ENCODE results near the gene ADIPOR2.

The ADIPOR2 gene

DNA sequence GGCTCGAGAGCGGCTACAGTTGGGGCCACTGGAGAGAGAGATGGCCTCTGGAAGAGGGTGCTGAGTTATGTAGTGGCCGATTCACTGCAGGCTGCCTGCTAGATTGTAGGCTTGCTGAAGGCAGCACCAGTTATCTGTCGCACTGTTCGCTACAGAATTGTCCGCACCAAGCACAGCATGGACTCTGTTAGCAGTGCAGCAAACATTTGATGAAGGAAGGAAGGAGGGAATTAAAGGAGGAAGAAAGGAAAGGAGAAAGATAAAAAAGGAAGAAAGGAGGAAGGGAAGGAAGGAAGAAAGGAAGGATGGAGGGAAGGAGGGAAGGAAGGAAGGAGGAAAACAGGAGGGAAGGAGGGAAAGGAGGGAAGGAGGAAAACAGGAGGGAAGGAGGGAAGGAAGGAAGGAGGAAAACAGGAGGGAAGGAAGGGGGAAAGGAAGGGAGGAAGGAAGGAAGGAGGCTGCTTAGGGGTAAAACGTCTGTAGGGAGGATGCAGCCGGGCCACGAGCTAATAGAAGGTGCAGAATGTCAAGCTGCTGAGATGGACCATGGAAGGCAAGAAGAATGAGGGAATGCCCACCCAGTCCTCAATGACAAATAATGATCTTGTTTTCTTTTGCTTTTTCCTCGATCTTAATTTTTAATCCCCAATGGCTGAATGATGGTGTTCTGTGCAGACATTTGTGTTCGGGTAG, 27.3 kb upstream of the ADIPOR2 start:
- H3K27me3 ChIP-seq: no peaks in the 10 kb centered on the region
- peak overlapping the region; percentile 68 for H3K27ac ChIP-seq
- no peak overlapping the region for H3K4me3 ChIP-seq
- H3K4me2 ChIP-seq: peak overlapping the region; percentile 80
- no peaks in the 10 kb centered on the region for H3K9me3 ChIP-seq
- no peaks in the 10 kb centered on the region for H4K20me1 ChIP-seq
- no peak for TF ChIP-seq Cebpa-rat (IDR thresholded peaks at IDR 0.05)
- peaks cover 75% of the 10 kb centered on the region for H3K4me1 ChIP-seq
- no peaks in the 10 kb centered on the region for H3K36me3 ChIP-seq
- H3K9ac ChIP-seq: no peak overlapping the region

DNA sequence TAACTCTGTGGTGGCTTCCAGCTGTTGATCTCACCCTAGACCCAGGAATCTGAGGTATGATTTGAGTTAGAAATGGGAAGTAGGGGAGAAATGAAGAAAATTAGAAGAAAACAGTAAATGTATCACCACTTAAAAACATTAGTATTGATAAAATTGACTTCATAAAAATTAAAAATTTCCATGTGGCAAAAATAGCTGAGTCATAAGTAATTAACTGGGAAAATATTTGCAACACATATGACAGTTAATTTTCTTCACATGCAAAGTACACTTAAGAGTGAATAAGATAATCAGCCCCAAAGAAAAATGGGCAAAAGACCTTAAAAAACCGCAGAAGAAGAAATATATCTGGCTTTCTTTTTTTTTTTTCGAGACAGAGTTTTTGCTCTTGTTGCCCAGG, 25.5 kb upstream of the ADIPOR2 start:
- peak overlapping the region; percentile 63 for H3K27ac ChIP-seq
- no peaks in the 10 kb centered on the region for H3K27me3 ChIP-seq
- TF ChIP-seq Cebpa-rat (IDR thresholded peaks at IDR 0.05): no peak
- no peaks in the 10 kb centered on the region for H3K36me3 ChIP-seq
- peak overlapping the region; percentile 36; the same call in 1 of the 2 replicates for H3K9ac ChIP-seq
- H3K9me3 ChIP-seq: no peaks in the 10 kb centered on the region
- peak overlapping the region; percentile 80 for H3K4me2 ChIP-seq
- H4K20me1 ChIP-seq: no peaks in the 10 kb centered on the region
- H3K4me1 ChIP-seq: peaks cover 84% of the 10 kb centered on the region
- H3K4me3 ChIP-seq: no peak overlapping the region

DNA sequence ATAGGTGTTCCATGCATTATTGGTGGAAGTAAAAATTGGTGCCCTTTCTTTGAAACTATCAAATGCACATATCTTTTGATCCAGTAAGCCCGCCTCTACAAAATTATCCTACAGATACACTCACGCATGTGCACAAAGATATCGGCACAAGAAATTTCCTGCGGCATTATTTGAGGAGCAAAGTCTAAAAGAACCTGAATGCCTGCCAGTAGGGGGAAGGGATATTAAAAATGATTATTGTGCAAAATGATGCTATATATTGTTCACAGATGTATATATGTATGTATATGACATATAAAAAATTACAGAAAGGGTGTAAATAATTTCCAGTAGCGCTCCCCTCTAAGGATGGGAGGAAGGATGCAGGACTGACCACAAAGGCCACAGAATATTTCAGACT, 24.7 kb upstream of the ADIPOR2 start:
- Histone ChIP-seq H3K27me3 (no peaks in the 10 kb centered on the region), H3K9ac (no peak overlapping the region; the same call in 1 of the 2 replicates), H3K4me1 (peaks cover 84% of the 10 kb centered on the region), H3K36me3 (no peaks in the 10 kb centered on the region), H3K27ac (peak overlapping the region; percentile 85), H3K4me2 (peak overlapping the region; percentile 80), H3K9me3 (no peaks in the 10 kb centered on the region), H3K4me3 (no peak overlapping the region), H4K20me1 (no peaks in the 10 kb centered on the region)
- TF ChIP-seq Cebpa-rat (IDR thresholded peaks at IDR 0.05): no peak

DNA sequence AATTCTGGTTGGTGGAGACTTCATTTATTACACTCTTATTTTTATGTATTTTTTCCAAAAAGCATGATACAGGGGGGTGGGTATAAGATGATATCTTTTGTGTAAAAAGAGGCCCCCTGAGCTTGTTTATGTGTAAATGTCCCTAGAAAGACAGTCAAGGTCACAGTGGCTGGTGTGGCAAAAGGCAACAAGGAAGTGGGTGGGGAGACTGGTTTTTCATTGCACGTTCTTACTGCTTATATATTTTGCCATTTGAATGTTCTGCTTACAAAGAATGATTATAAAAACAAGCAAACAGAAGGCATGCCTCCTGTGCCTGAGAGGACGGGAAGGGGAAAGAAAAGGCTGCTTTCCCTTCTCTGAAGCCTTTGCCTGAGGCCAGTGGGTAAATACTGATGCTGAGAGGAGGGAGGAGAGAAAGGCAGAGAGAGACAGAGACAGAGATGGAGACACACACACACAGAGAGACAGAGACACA, 24.1 kb upstream of the ADIPOR2 start:
- H3K4me2 ChIP-seq: peak overlapping the region; percentile 80
- 0 out of 2 replicates have a peak overlapping the region, but pooled peaks have one; percentile 12 for H3K4me3 ChIP-seq
- peak overlapping the region; percentile 85 for H3K27ac ChIP-seq
- H3K27me3 ChIP-seq: no peaks in the 10 kb centered on the region
- H3K4me1 ChIP-seq: peaks cover 84% of the 10 kb centered on the region
- no peaks in the 10 kb centered on the region for H3K36me3 ChIP-seq
- TF ChIP-seq Cebpa-rat (IDR thresholded peaks at IDR 0.05): no peak
- no peaks in the 10 kb centered on the region for H3K9me3 ChIP-seq
- peak overlapping the region; percentile 61 for H3K9ac ChIP-seq
- H4K20me1 ChIP-seq: no peaks in the 10 kb centered on the region

DNA sequence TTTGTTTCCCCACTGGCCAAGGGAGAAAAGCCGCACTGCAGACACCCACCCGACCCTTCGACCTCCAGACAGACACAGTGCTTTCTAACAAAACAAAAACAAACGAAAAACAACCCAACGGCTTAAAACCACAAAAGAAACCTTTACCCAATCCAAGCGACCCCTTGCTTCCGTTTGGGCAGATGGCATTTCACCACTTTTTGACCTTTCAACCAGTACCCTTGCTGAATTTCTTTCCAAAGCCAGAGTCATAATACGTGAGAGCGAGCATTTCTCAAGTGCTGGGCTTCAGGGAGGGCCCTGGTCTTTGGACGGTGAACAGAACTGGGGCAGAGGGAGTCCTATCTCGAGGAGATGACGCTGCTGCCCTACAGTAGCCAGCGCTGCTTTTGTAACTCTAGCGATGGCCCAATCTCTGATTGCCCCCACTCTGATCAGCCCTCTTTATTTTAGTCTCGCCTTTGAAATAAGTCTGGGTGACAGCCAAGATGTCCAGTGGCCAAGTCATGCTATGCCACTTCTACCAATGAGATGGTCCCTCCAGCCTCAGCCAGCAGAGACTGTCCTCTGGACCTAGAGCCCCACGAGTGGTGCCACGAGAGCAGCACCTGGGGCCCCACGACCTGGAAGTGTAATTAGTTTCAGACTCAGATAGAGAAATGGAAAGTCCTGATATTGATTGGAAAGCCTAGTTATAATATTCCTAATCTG, 21.9 kb upstream of the ADIPOR2 start:
- Histone ChIP-seq H3K4me2 (peak overlapping the region; percentile 80), H3K9me3 (no peaks in the 10 kb centered on the region), H3K27ac (peak overlapping the region; percentile 85), H3K27me3 (no peaks in the 10 kb centered on the region), H4K20me1 (no peaks in the 10 kb centered on the region), H3K4me1 (peaks cover 70% of the 10 kb centered on the region), H3K9ac (peak overlapping the region; percentile 69), H3K36me3 (no peaks in the 10 kb centered on the region), H3K4me3 (peak overlapping the region; percentile 35; the same call in 1 of the 2 replicates)
- peak; percentile 86 for TF ChIP-seq Cebpa-rat (IDR thresholded peaks at IDR 0.05)

DNA sequence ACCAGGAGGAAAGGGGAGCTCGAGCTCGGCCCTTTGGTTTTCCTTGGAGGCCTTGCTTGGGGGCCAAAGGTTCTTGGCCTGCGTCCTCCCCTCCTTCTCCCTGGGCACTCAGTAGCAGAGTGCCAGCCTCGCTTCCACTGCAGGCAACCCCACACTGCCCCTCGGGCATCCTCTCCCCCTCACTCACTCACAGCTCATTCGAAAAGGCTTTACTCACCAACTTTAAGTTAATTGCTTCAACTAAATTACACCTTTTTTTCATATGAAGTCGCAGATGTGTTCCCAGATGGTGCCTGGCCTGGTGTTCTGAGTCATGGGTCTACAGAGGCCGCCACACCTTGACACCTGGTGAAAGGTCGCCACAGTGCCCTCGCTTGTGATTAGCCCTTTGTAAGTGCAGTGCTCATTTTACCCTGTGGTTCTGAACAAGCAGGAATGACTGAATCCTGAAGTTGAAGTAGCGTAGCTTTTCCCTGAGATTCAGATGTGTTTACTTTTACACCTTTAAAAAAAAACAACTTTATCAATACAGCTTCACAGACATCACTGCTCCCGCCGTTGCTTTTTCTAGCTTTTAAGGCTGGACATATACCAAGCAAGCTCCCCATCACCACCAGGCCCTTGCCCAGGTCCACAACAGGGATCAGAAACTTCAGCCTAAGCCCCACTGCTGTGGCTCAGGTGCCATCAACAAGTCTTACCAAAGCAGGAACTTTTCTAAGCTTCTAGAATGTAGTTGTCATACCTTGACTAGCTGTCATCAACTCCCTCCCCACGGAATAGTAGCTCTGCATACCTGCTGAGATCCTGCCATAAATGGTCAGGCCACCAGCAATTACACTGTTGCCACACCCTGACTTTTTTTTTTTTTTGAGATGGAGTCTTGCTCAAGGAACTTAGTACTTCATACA, 20.3 kb upstream of the ADIPOR2 start:
- no peaks in the 10 kb centered on the region for H3K9me3 ChIP-seq
- peak overlapping the region; percentile 85 for H3K27ac ChIP-seq
- peaks cover 54% of the 10 kb centered on the region for H3K4me1 ChIP-seq
- no peaks in the 10 kb centered on the region for H4K20me1 ChIP-seq
- no peak overlapping the region for H3K4me3 ChIP-seq
- peak overlapping the region; percentile 7; the same call in 1 of the 2 replicates for H3K9ac ChIP-seq
- no peaks in the 10 kb centered on the region for H3K27me3 ChIP-seq
- peak overlapping the region; percentile 80 for H3K4me2 ChIP-seq
- no peak for TF ChIP-seq Cebpa-rat (IDR thresholded peaks at IDR 0.05)
- H3K36me3 ChIP-seq: no peaks in the 10 kb centered on the region

DNA sequence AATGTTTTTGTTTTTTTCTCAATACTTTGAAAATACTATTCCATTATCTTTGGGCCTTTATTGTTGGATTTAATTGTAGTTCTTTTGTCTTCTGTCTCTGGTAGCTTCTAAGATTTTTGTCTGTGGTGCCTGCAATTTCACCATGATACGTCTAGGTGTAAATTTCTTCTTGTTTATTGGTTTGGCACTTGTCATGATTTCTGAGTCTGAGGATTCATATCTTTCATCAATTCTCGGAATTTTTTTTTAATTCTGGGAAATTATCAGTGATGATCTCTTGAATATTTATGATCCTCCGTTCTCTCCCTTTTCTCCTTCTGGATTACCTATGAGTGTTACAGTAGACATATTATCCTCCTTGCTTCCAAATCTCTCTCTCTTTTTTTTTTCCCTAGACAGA, 14.8 kb upstream of the ADIPOR2 start:
- Histone ChIP-seq H3K27ac (no peak overlapping the region), H3K4me1 (no peaks in the 10 kb centered on the region; the same call in 1 of the 2 replicates), H3K27me3 (no peaks in the 10 kb centered on the region)

DNA sequence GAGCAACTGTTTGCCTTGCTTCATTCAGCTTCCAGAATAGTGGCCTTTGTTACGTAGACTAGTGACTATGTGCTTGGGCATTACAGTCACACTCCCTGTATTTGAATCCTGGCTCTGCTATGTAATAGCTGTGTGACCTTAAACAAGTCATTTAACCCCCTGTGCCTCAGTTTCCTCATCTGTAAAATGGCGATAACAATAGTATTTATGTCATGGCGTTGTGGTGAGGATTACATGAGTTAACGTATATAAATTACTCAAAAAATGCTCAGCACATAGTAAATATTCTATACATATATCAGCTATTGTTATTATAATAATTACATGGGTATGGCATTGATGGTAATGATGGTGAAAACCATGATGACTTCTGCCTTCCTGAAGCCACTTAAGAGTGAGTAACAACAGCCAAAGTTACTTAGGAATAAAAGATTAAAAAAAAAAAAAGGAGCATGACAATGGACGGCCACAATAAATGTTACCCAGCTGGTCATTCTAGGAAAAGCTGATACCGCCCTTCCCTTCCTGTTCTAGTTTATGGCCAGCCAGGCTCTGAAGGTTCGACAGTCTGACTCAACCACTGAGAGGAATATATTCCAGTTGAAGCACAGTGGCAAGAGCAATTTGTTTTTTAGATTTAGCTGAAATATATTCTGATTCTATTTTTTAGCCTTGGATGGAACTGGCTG, 9.9 kb upstream of the ADIPOR2 start:
- H3K9me3 ChIP-seq: no peaks in the 10 kb centered on the region
- H3K27ac ChIP-seq: no peak overlapping the region
- no peaks in the 10 kb centered on the region for H3K36me3 ChIP-seq
- H4K20me1 ChIP-seq: no peaks in the 10 kb centered on the region
- no peak overlapping the region for H3K4me2 ChIP-seq
- no peaks in the 10 kb centered on the region for H3K4me1 ChIP-seq
- no peak for TF ChIP-seq Cebpa-rat (IDR thresholded peaks at IDR 0.05)
- no peaks in the 10 kb centered on the region for H3K27me3 ChIP-seq
- H3K9ac ChIP-seq: no peak overlapping the region
- no peak overlapping the region for H3K4me3 ChIP-seq

More for the DNA sequence above, 14.8 kb upstream of the ADIPOR2 start:
- H4K20me1 ChIP-seq: no peaks in the 10 kb centered on the region
- H3K4me2 ChIP-seq: no peak overlapping the region
- no peak overlapping the region for H3K9ac ChIP-seq
- no peaks in the 10 kb centered on the region for H3K9me3 ChIP-seq
- TF ChIP-seq Cebpa-rat (IDR thresholded peaks at IDR 0.05): no peak
- H3K4me3 ChIP-seq: no peak overlapping the region
- no peaks in the 10 kb centered on the region for H3K36me3 ChIP-seq

DNA sequence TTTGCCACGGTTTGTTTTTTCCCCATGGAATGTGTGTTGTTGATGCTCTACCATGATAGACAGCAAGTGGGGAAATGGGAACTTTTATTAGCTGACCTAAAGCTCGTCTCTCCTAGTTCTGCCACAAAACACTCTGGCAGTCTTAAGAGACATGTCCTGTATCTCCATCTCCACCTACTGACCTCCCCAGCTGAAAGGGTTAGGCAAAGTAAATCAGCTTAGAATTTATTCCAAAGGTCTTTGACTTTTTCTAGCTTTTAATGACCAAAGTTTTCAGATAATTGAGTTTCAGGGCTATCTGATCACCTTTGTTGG, 9.4 kb upstream of the ADIPOR2 start:
- Histone ChIP-seq H3K4me3 (no peak overlapping the region), H4K20me1 (no peaks in the 10 kb centered on the region), H3K9ac (no peak overlapping the region), H3K4me1 (no peaks in the 10 kb centered on the region), H3K36me3 (no peaks in the 10 kb centered on the region), H3K9me3 (no peaks in the 10 kb centered on the region), H3K4me2 (no peak overlapping the region), H3K27ac (no peak overlapping the region), H3K27me3 (no peaks in the 10 kb centered on the region)
- TF ChIP-seq Cebpa-rat (IDR thresholded peaks at IDR 0.05): no peak

Data from BLaER1 (cell line).